Measurements from ENCODE around the gene CYP4A22.

- TF ChIP-seq CTCF (IDR thresholded peaks at IDR 0.05) (no peak), POLR2A (IDR thresholded peaks at IDR 0.05) (peak in 1 of 4 donors; percentile 38)
Observed at GRCh38 chr1:47181955-47182675, 44.9 kb downstream of the CYP4A22 start.

Measured in esophagus squamous epithelium (tissue), 4 donors.